ENCODE measurements around the gene KARS1.

The KARS1 gene

GRCh38 chr16:75682308-75682707 lies 34.8 kb upstream of the KARS1 start:
- Histone ChIP-seq H3K27me3 (ENCODE audit: insufficient read depth, low read length) (no peaks in the 10 kb centered on the region), H3K9me3 (ENCODE audit: low read length) (0 out of 2 replicates have a peak, but pooled peaks cover 2% of the 10 kb centered on the region), H3K27ac (ENCODE audit: low read depth, low read length, poor library complexity, severe bottlenecking) (no peak overlapping the region), H3K9ac (ENCODE audit: low read length) (no peak overlapping the region), H3K4me1 (ENCODE audit: insufficient read depth, low read length, severe bottlenecking) (no peaks in the 10 kb centered on the region), H2AFZ (ENCODE audit: low read length) (no peak overlapping the region), H3F3A (ENCODE audit: insufficient read depth, low read length) (no peaks in the 10 kb centered on the region), H3K4me2 (ENCODE audit: low read length) (no peak overlapping the region), H3K9me2 (ENCODE audit: low read depth, low read length) (no peaks in the 10 kb centered on the region), H3K4me3 (ENCODE audit: low read depth, low read length, poor library complexity, severe bottlenecking) (no peak overlapping the region), H3K79me2 (ENCODE audit: insufficient read depth, low read length) (no peaks in the 10 kb centered on the region), H3K36me3 (ENCODE audit: insufficient read depth, low read length) (no peaks in the 10 kb centered on the region; the same call in 1 of the 2 replicates), H4K20me1 (ENCODE audit: insufficient read depth, low read length) (no peaks in the 10 kb centered on the region)
- TF ChIP-seq EZH2 (IDR thresholded peaks at IDR 0.05; ENCODE audit: borderline replicate concordance, low read length) (no peak), CTCF (IDR thresholded peaks at IDR 0.05; ENCODE audit: low read length) (no peak)

- no peaks in the 10 kb centered on the region for H3K27me3 ChIP-seq (ENCODE audit: insufficient read depth, low read length)
- H3K79me2 ChIP-seq (ENCODE audit: insufficient read depth, low read length) = no peaks in the 10 kb centered on the region
- H3K27ac ChIP-seq (ENCODE audit: low read depth, low read length, poor library complexity, severe bottlenecking) = no peak overlapping the region
- no peaks in the 10 kb centered on the region for H3K36me3 ChIP-seq (ENCODE audit: insufficient read depth, low read length)
- H3K4me2 ChIP-seq (ENCODE audit: low read length) = no peak overlapping the region
- no peaks in the 10 kb centered on the region for H3K9me3 ChIP-seq (ENCODE audit: low read length)
- H3K9ac ChIP-seq (ENCODE audit: low read length) = no peak overlapping the region
- no peaks in the 10 kb centered on the region for H3K9me2 ChIP-seq (ENCODE audit: low read depth, low read length)
- H3K4me1 ChIP-seq (ENCODE audit: insufficient read depth, low read length, severe bottlenecking) = no peaks in the 10 kb centered on the region
- TF ChIP-seq EZH2 (IDR thresholded peaks at IDR 0.05; ENCODE audit: borderline replicate concordance, low read length) = no peak
- TF ChIP-seq CTCF (IDR thresholded peaks at IDR 0.05; ENCODE audit: low read length) = no peak
- no peaks in the 10 kb centered on the region for H4K20me1 ChIP-seq (ENCODE audit: insufficient read depth, low read length)
- H3F3A ChIP-seq (ENCODE audit: insufficient read depth, low read length) = no peaks in the 10 kb centered on the region
- no peak overlapping the region for H3K4me3 ChIP-seq (ENCODE audit: low read depth, low read length, poor library complexity, severe bottlenecking)
- no peak overlapping the region for H2AFZ ChIP-seq (ENCODE audit: low read length)
Measured at GRCh38 chr16:75679366-75679765, 31.9 kb upstream of the KARS1 start.

GRCh38 chr16:75676909-75677308 lies 29.4 kb upstream of the KARS1 start, which contains the start of gene CPHXL2:
CPHXL2 (minus strand) TSS chr16:75677009; CDS start chr16:75676999, 10 bp downstream.
- Histone ChIP-seq H3F3A (ENCODE audit: insufficient read depth, low read length) (no peaks in the 10 kb centered on the region), H3K9me3 (ENCODE audit: low read length) (no peaks in the 10 kb centered on the region), H3K4me3 (ENCODE audit: low read depth, low read length, poor library complexity, severe bottlenecking) (no peak within 1 kb of the TSS), H4K20me1 (ENCODE audit: insufficient read depth, low read length) (no peaks in the 10 kb centered on the region), H3K4me2 (ENCODE audit: low read length) (no peak within 1 kb of the TSS), H3K79me2 (ENCODE audit: insufficient read depth, low read length) (no peaks in the 10 kb centered on the region), H3K4me1 (ENCODE audit: insufficient read depth, low read length, severe bottlenecking) (no peaks in the 10 kb centered on the region), H3K9ac (ENCODE audit: low read length) (no peak within 1 kb of the TSS), H3K27me3 (ENCODE audit: insufficient read depth, low read length) (no peaks in the 10 kb centered on the region), H3K27ac (ENCODE audit: low read depth, low read length, poor library complexity, severe bottlenecking) (no peak within 1 kb of the TSS), H2AFZ (ENCODE audit: low read length) (no peak within 1 kb of the TSS), H3K36me3 (ENCODE audit: insufficient read depth, low read length) (no peaks in the 10 kb centered on the region), H3K9me2 (ENCODE audit: low read depth, low read length) (no peaks in the 10 kb centered on the region)
- TF ChIP-seq EZH2 (IDR thresholded peaks at IDR 0.05; ENCODE audit: borderline replicate concordance, low read length) (no peak), CTCF (IDR thresholded peaks at IDR 0.05; ENCODE audit: low read length) (no peak)
